Measurements from ENCODE around the gene MSH3.
"Not testable (repeated sequence)": the region's sequence is repeated elsewhere in the genome, so short reads cannot be mapped to it uniquely, and the experiment has no call there.

The MSH3 gene

GRCh38 chr5:80759866-80760577, 105.6 kb downstream of the MSH3 start:
- DNase-seq, result no peak

- no peak for DNase-seq
Observed at GRCh38 chr5:80760680-80761079, 106.2 kb downstream of the MSH3 start.

DNA sequence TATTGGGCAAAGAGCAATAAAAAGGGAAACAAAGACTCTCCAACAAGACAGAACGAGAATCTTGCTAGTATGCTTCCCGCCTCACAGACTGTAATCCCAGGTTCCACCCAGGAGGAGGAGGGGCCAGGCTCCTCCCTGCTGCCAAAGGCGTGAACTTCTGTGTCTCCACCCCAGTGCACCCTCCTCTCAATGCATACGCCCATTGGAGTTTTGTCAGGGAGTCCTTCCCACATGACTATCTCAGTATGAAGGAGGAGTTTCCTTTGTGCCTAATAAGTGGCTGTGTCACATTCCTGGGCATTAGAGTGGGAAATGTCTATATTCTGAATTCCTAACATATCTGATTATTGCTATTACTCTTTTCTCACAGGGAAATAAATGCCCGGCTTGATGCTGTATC, 106.7 kb downstream of the MSH3 start:
- no peak for DNase-seq

DNA sequence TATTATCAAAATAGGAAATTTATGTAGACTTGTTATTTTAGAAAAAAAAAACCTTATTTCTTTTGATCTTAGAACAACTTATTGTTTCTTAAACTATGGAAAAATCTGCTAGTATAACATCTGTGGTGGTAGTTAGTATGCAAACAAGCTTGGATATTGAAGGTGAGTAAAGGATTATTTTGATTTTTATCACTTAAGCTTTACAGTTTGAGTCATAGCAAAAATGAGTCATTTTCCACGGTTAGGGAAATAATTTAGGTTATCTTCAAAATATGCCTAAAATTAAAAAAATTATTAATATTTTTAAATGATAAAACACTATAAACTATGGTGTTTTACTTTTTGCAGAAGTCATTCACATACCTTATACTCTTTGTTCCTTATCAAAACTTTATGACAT, 107.5 kb downstream of the MSH3 start:
- no peak for DNase-seq

- no peak for DNase-seq
Observed at GRCh38 chr5:80762573-80762972, 108.1 kb downstream of the MSH3 start.

DNA sequence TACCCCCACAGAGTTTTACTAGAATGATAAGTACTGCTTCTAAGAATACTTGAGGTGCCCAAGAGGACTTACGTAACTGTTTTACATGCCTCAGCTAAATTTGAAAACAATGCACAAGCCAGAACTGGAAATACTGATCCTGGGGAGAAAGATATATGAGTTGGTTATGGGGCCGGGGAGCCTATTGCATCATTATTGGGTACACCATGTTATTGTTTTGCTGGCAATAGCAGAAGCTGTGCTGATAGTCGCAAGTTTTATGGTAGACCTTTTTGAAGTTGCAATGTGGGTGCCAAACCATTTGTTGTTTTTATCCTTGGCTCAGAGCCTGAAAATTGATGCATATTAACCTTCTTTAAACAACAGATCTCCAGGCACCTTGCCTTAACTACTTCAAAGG, 108.8 kb downstream of the MSH3 start:
- no peak for DNase-seq

GRCh38 chr5:80763873-80764647, 109.6 kb downstream of the MSH3 start:
- no peak for DNase-seq

DNA sequence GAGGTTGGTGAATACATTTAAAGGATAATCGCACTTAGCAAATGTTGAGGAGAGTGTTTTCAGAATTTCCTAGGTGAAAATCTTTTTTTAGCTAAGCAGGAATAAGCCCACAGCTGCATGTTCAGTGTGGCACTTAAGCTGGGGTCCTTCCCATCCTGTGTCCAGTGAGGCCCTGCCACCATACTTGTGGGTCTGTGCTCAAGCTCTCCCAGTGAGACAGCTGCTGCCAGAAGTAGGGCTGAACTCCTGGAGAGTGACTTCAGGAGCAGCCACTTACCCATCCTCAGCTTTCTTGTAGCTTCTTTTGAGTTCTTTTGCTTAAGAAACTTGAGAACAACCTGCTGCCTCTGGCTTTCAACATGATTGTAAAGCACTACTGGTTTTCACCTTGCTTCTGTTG, 110.3 kb downstream of the MSH3 start:
- DNase-seq, result no peak

DNA sequence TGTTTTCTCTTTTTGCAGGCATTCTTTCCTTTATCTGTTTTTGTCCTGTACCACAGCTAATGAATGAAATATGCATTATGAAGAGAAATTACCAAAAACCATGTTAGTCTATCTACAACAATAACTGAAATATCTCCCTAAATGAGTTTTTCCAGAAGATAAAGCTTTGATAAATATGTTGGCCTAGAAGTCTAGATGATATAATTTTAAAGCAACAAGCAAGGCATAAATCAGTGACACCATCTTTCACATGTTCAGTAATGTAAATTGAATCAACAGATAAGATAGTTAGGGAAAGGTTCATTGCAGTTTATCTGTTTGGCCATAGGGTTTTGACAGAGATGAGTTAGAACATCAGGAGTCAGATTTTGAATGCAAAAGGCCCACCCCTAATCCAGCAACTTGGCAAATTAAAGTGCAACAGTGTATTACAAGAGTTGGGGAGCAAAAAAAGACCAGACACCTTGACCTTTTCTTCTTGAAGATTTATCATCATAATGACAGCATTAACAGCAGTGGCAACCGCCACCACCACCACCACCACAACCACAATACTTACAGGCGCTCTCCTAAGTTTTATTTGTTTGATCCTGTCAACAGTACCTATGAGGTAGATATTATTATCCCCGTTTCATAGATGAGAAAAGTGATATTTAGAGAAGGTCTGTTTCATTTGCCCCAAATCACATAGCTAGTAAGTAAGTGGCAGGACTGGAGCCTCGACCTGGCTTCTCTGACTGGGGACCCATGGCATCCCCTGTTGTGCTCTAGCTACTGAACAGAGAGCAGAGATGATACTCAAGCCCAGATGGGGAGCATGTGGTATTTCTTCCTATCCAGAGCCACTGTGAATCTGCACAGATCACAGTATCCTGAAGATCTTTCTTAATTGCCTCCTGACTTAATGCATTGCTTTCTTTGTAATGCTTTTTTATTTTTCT, 123.2 kb downstream of the MSH3 start:
- DNase-seq, result no peak

DNA sequence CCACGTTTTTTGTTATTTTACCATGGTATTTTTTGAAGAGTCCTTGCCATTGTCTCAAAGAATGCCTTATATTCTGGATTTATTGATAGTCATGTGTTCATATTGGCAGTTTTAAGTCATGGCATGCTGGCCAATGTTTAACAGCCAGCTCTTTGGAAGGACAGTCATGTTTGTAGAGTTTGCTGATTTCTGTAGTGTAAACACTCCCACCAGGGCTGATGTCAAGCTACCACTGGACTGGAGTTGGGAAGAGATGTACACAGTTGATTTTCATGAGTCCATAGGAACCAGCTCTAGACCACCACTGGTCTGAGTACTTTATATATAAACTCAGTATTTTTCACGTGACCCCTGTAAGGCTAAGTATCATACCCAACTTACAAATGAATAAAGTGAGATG, 125.6 kb downstream of the MSH3 start:
- no peak for DNase-seq

GRCh38 chr5:80780761-80781285, 126.4 kb downstream of the MSH3 start:
- no peak for DNase-seq

DNA sequence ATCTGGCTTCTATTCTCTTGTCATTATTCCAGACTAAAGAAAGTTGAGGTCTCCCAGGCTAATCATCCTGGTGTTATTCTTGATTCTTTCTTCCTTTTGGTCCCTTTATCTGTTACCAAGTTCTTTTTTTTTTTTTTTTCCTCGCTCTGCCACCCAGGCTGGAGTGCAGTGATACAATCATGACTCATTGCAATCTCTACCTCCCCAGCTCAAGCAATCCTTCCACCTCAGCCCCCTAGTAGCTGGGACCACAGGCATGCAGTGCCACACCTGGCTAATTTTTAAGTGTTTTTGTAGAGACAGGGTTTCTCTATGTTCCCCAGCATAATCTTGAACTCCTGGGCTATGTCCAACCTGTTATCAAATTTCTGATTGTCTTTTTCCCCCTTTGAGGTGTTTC, 126.9 kb downstream of the MSH3 start:
- DNase-seq, result no peak

DNA sequence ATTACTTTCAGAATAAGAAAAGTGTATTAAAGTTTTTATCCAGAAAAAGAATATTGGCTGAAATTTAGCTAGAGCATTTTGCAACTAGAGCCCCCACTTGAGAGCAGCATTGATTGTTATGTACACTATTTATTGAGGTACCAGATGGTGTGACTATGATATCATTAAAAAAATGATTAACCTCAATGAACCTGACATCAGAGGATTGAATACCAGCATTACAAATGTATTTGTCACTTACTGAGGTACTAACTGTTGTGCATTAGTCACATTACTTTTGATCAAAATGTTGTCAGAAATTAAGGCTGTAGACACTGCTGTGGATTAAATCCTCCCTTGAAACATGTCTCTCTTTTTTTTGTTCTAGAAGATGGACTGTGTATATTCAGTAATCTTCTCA, 128.2 kb downstream of the MSH3 start:
- no peak for DNase-seq

DNA sequence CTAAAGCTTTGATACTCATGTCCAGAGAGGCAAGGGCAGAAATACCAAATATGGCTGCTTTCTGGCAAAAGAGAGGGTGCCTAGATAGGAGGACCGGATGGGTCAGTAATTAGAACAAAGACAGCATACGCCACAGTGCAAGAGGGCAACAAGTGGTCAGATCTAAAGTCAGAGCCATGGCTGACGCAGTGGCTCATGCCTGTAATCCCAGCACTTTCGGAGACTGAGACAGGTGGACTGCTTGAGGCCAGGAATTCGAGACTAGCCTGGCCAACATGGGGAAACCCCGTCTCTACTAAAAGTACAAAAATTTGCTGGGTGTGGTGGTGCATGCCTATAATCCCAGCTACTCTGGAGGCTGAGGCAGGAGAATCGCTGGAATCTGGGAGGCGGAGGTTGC, 129.3 kb downstream of the MSH3 start:
- DNase-seq, result not testable (repeated sequence)

DNA sequence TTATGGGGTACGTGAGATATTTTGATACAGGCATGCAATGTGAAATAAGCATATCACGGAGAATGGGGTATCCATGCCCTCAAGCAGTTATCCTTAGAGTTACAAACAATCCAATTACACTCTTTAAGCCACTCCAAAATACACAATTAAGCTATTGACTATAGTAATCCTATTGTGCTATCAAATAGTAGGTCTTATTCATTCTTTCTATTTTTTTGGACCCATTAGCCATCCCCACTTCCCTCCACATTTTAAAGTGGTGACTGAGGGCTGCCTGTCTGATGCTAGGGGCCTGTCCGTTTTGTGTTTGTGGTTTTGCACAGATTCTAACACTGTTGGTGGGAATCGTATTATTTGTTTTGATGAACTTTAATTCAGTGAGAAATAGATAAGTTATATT, 130.0 kb downstream of the MSH3 start:
- no peak for DNase-seq

DNA sequence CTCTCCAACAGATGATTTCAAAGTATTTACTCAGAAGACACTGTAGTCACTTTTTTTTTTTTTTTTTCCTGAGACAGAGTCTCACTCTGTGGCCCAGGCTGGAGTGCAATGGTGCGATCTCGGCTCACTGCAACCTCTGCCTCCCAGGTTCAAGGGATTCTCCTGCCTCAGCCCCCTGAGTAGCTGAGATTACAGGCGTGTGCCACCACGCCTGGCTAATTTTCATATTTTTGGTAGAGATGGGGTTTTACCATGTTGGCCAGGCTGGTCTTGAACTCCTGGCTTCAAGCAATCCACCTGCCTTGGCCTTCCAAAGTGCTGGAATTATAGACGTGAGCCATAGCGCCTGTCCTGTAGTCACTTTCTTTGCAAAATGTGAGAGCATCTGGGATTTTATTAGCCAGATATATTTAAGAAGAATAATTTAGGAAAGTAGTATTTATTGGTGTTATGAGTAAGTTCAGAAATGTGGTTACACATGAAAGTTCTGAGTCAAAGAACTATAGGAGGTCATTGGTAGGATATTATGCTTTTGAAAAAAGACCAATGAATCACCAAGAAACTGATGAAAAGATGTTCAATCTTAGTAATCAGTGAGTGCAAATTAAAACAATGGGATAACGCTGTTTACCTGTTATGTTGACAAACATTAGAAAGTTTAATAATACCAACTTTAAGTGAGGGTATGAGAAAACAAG, 135.0 kb downstream of the MSH3 start:
- not testable (repeated sequence) for DNase-seq

GRCh38 chr5:80790698-80791097, 136.2 kb downstream of the MSH3 start:
- DNase-seq, result no peak

DNA sequence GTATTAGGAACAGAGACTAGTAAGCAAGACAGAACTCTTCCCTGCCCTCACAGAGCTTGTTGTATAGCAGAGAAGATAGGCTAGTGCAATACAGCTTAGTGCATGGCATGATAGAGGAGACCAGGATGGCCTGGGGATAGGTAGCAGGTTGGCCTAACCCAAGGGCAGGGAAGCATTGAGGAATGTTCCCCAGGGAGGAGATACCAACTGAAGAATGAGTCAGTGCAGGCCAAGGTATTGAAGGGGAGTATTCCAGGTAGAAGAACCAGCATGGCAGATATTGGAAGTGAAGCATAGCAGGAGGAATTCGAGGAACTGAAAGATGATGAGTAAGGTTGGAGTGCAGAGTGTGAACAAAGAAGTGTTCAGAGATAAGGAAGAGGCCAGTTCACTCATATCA, 138.9 kb downstream of the MSH3 start:
- DNase-seq, result no peak

DNA sequence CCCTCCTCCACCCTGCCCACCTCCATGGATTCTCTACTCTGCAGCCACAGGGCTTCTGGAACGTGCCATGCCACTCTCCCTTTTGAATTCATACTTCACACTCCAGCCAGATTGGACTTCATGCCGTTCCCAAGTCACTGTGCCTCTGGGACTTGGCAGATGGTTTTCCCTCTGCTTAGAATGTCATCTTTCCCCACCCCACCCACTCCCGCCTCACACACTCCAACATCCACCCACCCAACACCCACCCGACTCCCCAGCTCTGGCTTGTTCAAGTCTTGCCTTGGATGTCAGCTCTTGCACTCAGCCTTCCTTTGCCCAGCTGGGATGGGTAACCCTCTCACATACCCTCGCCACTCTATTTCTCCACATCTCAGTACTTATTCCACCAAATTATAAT, 142.4 kb downstream of the MSH3 start:
- no peak for DNase-seq

GRCh38 chr5:80797428-80798024, 143.1 kb downstream of the MSH3 start:
- no peak for DNase-seq

DNA sequence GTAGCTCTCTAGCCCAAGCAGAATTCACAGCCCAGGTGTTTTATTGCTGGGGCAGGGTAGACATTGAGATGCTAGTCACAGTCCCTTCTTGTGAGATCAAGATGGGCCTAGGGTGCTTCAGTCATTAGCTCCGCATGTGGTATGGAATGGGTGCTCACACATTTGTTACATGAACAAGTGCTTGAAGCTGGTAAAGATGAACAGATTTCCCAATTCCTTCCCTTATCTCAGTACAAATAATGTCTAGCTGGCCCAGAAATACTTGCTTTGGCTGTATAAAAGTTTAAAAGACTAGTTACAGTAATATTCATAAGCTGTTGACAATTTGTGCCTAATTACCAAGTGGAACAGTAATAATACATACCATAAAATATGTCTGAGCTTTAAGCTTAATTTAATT, 143.7 kb downstream of the MSH3 start:
- DNase-seq, result no peak

- no peak for DNase-seq
Observed at GRCh38 chr5:80798633-80799032, 144.2 kb downstream of the MSH3 start.
